ENCODE results near the gene GLTPD2.

Gene GLTPD2

DNA sequence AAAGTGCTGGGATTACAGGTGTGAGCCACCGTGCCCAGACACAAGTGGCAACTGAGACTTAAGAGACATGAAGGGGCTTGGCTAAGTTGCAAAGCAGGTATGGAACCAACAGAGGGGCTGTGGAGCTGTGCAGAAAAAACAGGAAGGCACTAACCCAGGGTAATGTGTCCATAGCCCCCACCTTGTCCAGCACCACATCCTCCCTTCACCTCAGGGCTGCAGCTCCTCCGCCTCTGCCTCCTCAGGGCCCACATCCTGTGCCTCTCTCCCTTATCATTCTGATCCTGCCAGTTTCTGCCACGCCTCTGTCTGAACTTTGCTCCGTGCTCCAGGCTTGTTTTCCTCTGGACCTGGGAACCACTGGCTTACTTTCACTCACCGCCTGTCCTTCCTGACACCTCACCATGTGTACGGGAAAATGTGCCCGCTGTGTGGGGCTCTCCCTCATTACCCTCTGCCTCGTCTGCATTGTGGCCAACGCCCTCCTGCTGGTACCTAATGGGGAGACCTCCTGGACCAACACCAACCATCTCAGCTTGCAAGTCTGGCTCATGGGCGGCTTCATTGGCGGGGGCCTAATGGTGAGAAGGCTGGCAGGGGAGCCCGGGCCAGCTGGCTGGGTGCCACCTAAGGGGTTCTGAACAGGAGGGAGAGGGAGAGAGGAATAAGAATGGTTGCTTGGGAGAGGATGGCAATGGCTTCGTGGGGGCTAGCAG is 17.1 kb upstream of the GLTPD2 start, which contains the start of gene TM4SF5:
TM4SF5 (plus strand) TSS at position 368 of the 716 bp plus-strand sequence; CDS start at position 405, 37 bp downstream.
- DNase-seq (ENCODE audit: low spot score): no peak

GRCh38 chr17:4772235-4772613 is 16.5 kb upstream of the GLTPD2 start:
- DNase-seq (ENCODE audit: low spot score): no peak

GRCh38 chr17:4777969-4778760 is 10.6 kb upstream of the GLTPD2 start:
- peak; percentile 49 for DNase-seq (ENCODE audit: low spot score)

DNA sequence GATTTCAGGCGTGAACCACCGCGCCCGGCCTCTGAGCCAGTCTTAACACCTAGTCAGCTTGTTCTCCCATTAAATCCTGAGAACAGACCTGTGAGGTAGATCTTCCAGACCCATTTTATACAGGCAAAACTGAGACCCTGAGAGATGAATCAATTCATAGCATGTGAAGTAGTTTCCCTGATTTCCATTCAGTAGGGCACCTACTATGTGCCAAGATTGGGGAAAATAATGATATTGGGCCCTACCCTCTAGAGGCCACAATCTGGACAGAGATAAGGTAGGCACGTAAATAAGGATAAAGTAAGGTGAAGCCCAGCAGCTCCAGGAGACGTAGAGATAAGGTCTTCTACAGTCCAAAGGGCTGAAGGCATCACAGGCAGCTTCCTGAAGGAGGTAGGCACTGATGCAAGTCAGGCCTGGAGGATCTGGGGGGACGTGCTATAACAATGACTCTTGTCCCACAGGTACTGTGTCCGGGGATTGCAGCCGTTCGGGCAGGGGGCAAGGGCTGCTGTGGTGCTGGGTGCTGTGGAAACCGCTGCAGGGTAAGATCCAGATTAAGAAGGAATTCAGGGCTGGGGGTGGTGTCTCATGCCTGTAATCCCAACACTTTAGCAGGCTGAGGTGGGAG is 8.3 kb upstream of the GLTPD2 start:
- no peak for DNase-seq (ENCODE audit: low spot score)

DNA sequence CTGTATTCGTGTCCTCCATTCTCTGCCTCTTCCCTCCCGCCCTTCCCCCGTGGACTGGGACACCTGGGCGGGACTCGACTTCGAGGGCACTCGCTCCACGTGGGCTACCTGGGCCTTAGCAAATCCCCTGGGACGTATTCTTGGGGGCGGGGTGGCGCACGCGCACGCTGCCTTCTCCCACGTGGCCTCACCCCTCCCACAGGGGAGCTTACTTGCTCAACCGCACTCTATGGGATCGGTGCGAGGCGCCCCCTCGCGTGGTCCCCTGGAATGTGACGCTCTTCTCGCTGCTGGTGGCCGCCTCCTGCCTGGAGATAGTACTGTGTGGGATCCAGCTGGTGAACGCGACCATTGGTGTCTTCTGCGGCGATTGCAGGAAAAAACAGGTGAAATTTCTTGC is 6.1 kb upstream of the GLTPD2 start:
- DNase-seq (ENCODE audit: low spot score): no peak

- DNase-seq (ENCODE audit: low spot score): no peak
Measured at GRCh38 chr17:4785311-4786105, 3.3 kb upstream of the GLTPD2 start.

GRCh38 chr17:4786106-4786511 is 2.7 kb upstream of the GLTPD2 start, which contains the start of gene VMO1:
VMO1 (minus strand) TSS chr17:4786364; CDS start chr17:4786352, 12 bp downstream.
- DNase-seq (ENCODE audit: low spot score): no peak

GRCh38 chr17:4786516-4786915 is 2.2 kb upstream of the GLTPD2 start:
- DNase-seq (ENCODE audit: low spot score): no peak

GRCh38 chr17:4788159-4788806 is 481 bp upstream of the GLTPD2 start:
- DNase-seq (ENCODE audit: low spot score): no peak

DNA sequence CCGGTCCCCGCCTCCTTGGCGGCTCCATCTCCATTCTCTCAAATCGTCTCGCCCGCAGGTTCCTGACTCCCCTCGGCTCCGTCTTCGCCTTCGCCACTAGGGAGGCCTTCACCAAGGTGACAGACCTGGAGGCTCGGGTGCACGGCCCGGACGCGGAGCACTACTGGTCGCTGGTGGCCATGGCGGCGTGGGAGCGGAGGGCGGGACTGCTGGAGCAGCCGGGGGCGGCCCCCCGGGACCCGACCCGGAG is 862 bp downstream of the GLTPD2 start:
- no peak for DNase-seq (ENCODE audit: low spot score)

- peak; percentile 83 for DNase-seq (ENCODE audit: low spot score)
Measured at GRCh38 chr17:4789951-4790704, 1.4 kb downstream of the GLTPD2 start.

GRCh38 chr17:4790705-4791088 is 1.9 kb downstream of the GLTPD2 start:
- no peak for DNase-seq (ENCODE audit: low spot score)

GRCh38 chr17:4795168-4795567 is 6.4 kb downstream of the GLTPD2 start:
- DNase-seq (ENCODE audit: low spot score): no peak

DNA sequence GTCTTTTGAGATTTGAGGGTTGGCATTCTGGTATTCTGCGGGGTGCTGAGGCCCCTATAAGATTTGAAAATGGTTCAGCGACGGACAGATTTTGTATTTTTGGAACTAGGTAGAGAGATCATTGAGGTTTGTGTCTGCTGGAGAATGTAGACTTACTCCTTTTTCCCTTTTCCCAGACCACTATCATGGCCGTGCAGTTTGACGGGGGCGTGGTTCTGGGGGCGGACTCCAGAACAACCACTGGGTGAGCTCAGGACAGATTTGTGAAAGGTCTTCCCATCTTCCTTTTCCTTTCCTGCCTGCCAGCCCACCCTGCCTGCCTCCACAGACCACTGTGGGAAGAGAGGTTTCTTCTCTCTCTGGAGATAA is 7.8 kb downstream of the GLTPD2 start:
- no peak for DNase-seq (ENCODE audit: low spot score)

DNA sequence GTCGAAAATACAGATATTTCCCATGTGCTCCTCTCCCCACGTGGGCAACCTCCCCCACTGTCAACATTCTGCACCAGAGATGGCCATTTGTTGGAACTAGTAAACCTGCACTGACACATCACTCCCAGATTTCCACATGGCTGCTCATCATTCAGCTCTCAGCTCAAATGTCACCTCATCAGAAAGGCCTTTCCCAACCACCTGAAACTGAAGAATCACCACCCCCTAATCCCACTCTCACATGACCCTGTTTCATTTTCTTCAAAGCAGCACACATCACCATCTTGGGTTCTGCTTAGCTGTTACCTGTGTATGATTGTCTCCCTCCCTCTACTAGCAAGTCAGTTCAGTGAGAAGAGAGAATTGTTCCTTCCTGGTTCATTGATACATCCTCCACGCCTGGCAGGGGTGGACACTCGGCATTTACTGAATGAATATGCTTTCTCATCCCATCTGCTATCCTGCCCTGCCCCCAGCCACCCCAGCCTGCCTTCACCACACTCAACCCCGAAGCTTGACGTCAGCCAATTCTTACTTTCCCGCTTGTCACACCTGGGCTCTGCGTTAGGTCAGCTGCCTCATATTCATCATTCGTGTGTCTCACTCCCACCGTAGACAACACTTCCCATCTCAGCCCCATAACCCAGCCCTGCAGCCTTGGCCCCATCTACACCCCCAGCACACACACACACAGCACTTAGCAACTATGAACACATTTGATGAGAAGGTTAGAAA is 11.9 kb downstream of the GLTPD2 start:
- DNase-seq (ENCODE audit: low spot score): no peak

DNA sequence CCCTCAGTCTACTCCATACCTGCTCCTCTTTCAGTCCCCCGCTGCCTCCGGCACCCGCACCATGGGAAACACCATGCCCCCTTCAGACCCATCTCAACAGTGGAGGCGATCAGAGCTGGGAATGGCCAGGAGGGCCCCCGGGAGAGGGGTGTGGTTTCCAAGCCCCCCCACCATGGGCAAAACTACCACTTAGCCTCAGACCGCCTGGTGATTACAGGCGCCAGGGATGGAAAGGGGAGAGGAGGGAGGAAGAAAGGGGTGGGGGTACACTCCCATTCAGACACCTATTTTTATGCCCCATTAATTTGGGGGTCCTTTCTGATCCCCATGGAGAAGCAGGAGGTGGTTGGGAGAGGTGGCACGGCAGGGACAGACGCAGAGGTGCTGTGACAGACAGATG is 13.5 kb downstream of the GLTPD2 start, which contains the start of gene C17orf114:
C17orf114 (minus strand) TSS at position 101 of the 400 bp plus-strand sequence.
- DNase-seq (ENCODE audit: low spot score): no peak

DNA sequence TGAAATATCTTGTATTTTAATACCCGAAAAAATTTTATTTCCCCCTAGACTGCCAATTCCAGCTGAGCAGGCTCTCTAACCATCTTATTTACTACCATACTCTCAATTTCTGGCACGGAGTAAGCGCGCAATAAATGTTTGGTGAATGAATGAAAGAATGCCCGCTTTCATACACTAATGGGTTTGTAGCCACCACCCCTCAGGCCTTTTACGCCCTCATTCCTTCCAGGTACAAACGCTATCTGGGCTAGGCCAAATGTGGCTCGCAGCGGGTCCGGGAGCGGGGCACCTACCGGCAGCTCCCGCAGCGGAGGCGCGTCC is 17.7 kb downstream of the GLTPD2 start:
- DNase-seq (ENCODE audit: low spot score): no peak

DNA sequence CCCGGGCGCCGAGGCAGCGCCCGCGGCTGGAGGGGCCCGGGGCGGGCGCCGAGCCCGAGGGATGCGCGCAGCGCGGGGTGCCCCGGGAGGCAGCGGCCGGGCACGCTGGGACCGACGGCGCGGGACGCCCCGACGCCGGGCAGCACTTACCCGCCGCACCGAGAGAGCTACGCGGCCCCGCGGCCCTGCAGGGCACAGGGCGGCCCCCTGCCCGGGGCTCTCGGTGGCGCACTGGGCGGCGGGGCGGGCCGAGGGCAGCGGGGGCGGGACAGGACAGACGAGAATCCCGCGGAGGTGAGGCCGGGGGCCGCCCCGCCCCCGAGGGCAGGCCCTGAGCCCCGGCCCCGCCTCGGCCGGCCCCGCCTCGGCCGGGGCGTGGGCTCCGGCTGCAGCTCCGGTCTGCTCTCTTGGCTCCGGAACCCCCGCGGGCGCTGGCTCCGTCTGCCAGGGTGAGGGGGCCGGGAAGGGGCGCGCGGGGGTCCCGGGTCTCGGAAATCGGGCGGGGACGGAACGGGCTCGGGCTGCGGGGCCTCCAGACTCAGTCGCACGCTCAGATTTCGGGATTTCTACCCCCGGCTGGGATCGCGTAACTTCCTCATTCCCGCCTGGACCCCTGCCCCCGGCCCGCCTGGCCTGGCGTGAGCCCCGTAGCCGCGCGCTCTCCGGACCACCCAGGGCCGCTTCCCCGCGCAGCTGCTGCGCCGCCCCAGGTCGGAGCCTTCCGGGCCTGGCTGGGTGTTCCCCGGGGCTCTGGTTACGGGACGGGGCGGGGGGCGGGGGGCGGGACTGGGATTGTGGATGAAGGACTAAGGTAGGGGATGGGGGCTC is 18.2 kb downstream of the GLTPD2 start, which contains the start of gene PLD2:
PLD2 (plus strand) TSS at position 376 of the 828 bp plus-strand sequence. CDS start 621 bp downstream, outside the sequence.
- peak; percentile 93 for DNase-seq (ENCODE audit: low spot score)

- no peak for DNase-seq (ENCODE audit: low spot score)
Measured at GRCh38 chr17:4807605-4808377, 19.0 kb downstream of the GLTPD2 start.

Measured in HuH-7.5 (cell line).